Stimulated activated memory B cell treated with anti-CD40 and anti-IgM and Interleukin-4, amounts not matched to agents 10 μg/mL and 1 μg/mL and 100 μg/mL, for 72 hours (primary cell): ENCODE results near the gene OR51B6.
"Not testable (repeated sequence)": the region's sequence is repeated elsewhere in the genome, so short reads cannot be mapped to it uniquely, and the experiment has no call there.

Experiments
- ATAC-seq: fragments of 150-1000 bp; cut with Tn5 transposase; 2 replicates; pipeline ENCODE4 v1.10.0; 2021
- H3K27ac Mint-ChIP-seq: one replicate; pipeline ENCODE4 v1.8.0; 2022; ENCODE audit warnings: mild to moderate bottlenecking, mixed read lengths
- H3K27me3 Mint-ChIP-seq: one replicate; pipeline ENCODE4 v1.8.0; 2022; ENCODE audit warnings: mixed read lengths
- H3K36me3 Mint-ChIP-seq: one replicate; pipeline ENCODE4 v1.8.0; 2022; ENCODE audit warnings: mixed read lengths
- H3K4me1 Mint-ChIP-seq: one replicate; pipeline ENCODE4 v1.8.0; 2022; ENCODE audit warnings: mixed read lengths
- H3K4me3 Mint-ChIP-seq: one replicate; pipeline ENCODE4 v1.8.0; 2022; ENCODE audit warnings: mild to moderate bottlenecking, moderate library complexity, mixed read lengths
- H3K9me3 Mint-ChIP-seq: one replicate; pipeline ENCODE4 v1.8.0; 2022; ENCODE audit warnings: mixed read lengths

The OR51B6 gene, protein sequence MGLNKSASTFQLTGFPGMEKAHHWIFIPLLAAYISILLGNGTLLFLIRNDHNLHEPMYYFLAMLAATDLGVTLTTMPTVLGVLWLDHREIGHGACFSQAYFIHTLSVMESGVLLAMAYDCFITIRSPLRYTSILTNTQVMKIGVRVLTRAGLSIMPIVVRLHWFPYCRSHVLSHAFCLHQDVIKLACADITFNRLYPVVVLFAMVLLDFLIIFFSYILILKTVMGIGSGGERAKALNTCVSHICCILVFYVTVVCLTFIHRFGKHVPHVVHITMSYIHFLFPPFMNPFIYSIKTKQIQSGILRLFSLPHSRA

DNA sequence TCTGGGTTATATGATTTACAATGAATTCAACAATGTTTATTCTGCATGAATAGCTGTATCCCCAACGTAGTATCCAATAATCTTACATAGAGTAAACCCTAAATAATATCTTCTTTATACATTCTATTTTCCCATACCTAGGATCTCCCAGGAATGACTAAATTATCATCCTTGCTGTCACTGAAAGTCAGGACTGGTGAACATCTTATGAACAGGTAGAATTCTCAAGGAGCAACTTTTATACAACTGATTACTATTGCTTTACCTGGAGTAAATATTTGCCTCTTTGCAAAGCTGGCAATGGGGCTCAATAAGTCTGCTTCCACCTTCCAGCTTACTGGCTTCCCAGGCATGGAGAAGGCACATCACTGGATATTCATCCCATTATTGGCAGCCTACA is at the start of gene OR51B6:
TSS of gene OR51B6 (plus strand) at position 301 of the 400 bp plus-strand sequence. CDS start at position 301, 0 bp downstream.
- H3K9me3 Mint-ChIP-seq: no peaks in the 10 kb centered on the region
- no peak for ATAC-seq
- H3K36me3 Mint-ChIP-seq: no peaks in the 10 kb centered on the region
- H3K27ac Mint-ChIP-seq: no peak within 1 kb of the TSS
- no peak within 1 kb of the TSS for H3K4me3 Mint-ChIP-seq
- no peaks in the 10 kb centered on the region for H3K4me1 Mint-ChIP-seq
- peaks cover 11% of the 10 kb centered on the region for H3K27me3 Mint-ChIP-seq

DNA sequence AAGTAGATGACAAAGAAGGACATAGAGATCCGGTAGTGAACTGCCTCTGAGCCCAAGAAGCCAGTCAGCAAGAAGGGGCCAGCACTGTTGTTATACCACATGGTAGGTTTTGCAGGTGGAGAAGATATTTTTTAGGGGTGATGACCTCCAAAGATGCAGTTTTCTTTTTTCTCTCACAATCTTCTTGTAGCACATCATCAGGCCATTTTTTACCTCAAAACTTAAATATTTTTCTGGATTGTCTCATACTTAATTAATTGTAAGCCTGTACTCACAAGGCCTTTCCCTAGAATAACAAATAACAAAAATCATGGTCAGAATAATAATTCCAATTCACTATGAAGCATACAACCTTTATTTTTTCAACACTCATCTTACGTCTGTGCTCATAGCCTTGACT is 49.5 kb upstream of the OR51B6 start, which contains the start of gene OR51B4:
TSS of gene OR51B4 (minus strand) at position 101 of the 400 bp plus-strand sequence. CDS start at position 101, 0 bp downstream.
- Mint-ChIP-seq H3K36me3 (no peaks in the 10 kb centered on the region), H3K27me3 (peaks cover 13% of the 10 kb centered on the region), H3K4me1 (no peaks in the 10 kb centered on the region), H3K27ac (no peak within 1 kb of the TSS), H3K9me3 (no peaks in the 10 kb centered on the region), H3K4me3 (no peak within 1 kb of the TSS)
- ATAC-seq: no peak

DNA sequence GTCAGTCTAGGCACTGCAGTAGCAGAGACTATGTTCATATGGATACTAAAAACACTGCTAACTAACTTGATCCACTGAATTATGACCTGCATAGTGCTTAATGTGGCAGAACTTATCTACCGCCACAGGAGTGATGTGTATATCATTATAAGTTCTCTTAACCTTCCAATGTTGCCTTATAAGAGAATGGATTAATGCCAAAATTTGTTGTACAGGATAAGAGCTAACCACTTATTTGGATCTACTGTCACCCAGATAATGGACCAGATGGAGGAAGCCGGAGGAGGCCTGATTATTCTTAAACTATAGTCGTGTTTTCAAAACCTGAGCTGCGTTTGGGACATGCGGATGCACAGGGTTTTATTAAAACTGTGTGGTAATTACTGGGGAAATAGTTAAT is 47.7 kb upstream of the OR51B6 start:
- no peaks in the 10 kb centered on the region for H3K9me3 Mint-ChIP-seq
- H3K27ac Mint-ChIP-seq: no peak overlapping the region
- H3K27me3 Mint-ChIP-seq: peaks cover 9% of the 10 kb centered on the region
- H3K4me3 Mint-ChIP-seq: no peak overlapping the region
- no peaks in the 10 kb centered on the region for H3K36me3 Mint-ChIP-seq
- H3K4me1 Mint-ChIP-seq: no peaks in the 10 kb centered on the region
- no peak for ATAC-seq

DNA sequence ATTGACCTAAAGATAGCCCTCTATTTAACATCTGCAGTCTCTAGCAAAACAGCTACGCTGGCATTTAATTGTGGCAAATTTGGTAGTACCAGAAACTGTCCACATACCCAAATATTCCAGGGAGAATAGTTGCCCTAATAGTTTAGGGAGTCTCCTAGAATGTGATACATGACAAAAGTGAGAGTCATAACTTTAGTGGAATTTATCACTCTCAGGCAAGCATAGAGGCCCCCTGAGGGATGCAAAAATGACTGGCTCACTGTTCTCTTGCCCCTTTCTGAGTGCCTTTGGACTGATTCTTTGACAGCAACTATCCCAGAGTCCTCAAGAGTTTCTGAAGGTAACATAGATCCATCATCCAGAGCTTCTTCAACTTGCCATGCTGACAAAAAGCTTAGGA is 47.3 kb upstream of the OR51B6 start:
- Mint-ChIP-seq H3K27me3 (peaks cover 9% of the 10 kb centered on the region), H3K27ac (no peak overlapping the region), H3K4me3 (no peak overlapping the region), H3K36me3 (no peaks in the 10 kb centered on the region), H3K4me1 (no peaks in the 10 kb centered on the region), H3K9me3 (no peaks in the 10 kb centered on the region)
- ATAC-seq: no peak

DNA sequence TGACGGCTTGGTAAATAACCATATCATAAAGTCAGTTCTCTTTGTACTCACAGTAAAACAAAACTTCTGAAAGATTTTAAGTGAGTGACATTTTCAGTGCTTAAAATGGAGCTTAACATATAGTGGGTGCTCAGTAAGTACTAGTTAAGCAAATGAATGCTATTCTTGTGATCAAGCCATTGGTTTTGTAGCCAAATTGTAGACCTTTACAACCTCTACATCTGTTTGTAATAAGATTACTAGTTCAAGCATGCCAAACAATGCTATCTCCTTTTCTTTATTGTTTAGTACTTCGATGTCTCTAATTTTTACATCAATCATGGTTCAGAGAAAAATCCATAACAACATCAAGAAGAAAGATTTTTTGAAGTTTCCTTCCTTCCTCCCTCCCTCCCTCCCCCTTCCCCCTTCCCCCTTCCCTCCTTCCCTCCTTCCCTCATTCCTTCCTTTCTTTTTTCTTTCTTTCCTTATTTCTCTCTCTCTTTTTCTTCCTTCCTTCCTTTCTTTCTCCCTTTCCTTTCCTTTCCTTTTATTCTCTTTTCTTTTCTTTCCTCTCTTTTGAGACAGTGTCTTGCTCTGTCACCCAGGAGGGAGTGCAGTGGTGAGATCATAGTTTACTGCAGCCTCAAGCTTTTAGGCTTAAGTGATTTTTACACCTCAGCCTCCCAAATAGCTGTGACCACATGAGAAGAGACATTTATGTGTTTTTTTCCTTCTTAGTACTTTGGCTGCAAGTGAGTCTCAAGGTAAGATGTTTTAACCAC is 43.9 kb upstream of the OR51B6 start:
- no peaks in the 10 kb centered on the region for H3K9me3 Mint-ChIP-seq
- H3K4me3 Mint-ChIP-seq: no peak overlapping the region
- no peak for ATAC-seq
- no peaks in the 10 kb centered on the region for H3K36me3 Mint-ChIP-seq
- H3K27ac Mint-ChIP-seq: no peak overlapping the region
- H3K4me1 Mint-ChIP-seq: no peaks in the 10 kb centered on the region
- H3K27me3 Mint-ChIP-seq: peaks cover 9% of the 10 kb centered on the region

DNA sequence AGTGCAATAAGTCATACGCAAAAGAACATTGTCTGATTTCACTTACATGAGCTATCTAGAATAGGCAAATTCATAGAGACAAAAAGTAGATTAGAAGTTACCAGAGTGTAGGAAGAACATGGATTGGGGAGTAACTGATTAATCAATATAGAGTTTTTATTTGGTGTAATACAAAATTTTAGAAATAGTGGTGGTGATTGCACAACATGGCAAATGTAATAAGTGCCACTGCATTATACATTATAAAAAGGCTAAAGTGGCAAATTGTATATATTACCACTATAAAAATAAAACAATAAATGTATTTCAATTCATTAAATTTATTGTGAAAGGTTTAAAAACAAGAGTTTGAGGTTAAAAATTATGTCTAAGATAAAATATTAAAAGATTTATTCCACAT is 40.9 kb upstream of the OR51B6 start:
- Mint-ChIP-seq H3K4me1 (no peaks in the 10 kb centered on the region), H3K4me3 (no peak overlapping the region), H3K9me3 (no peaks in the 10 kb centered on the region), H3K27ac (no peak overlapping the region), H3K27me3 (peaks cover 9% of the 10 kb centered on the region), H3K36me3 (no peaks in the 10 kb centered on the region)
- ATAC-seq: no peak

DNA sequence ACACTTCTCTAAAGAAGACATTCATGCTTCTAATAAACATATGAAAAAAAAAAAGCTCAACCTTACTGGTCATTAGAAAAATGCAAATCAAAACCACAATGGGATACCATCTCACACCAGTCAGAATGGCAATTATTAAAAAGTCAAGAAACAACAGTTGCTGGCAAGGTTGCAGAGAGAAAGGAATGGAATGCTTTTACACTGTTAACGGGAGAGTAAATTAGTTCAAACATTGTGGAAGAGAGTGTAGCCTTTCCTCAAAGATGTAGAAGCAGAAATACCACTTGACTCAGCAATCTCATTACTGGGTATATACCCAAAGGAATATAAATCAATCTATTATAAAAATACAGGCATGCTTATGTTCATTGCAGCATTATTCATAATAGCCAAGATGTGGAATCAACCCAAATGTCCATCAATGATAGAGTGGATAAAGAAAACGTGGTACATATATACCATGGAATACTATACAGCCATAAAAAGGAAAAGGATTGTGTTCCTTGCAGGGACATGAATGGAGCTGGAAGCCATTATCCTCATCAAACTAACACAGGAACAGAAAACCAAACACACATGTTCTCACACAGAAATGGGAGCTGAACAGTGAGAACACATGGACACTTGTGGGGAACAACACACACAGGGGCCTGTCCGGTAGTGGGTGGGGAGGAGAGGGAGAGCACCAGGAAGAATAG is 37.8 kb upstream of the OR51B6 start:
- H3K4me3 Mint-ChIP-seq, H3K4me1 Mint-ChIP-seq, H3K27ac Mint-ChIP-seq, H3K27me3 Mint-ChIP-seq, ATAC-seq, H3K36me3 Mint-ChIP-seq, H3K9me3 Mint-ChIP-seq: not testable (repeated sequence)

DNA sequence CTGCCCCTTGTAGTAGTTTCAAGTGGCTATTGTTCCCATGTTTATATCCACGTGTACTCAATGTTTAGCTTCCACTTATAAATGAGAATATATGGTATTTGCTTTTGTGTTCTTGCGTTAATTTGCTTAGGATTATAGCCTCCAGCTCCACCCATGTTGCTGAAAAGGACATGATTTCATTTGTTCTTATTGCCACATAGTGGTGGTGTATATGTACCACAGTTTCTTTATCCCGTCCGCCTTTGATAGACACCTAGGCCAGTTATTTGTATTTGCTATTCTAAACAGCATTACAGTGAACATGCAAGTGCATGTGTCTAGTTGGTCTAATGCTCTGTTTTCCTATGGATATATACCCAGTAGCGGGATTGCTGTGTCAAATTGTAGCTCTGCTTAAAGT is 34.0 kb upstream of the OR51B6 start:
- Mint-ChIP-seq H3K27ac (no peak overlapping the region), H3K4me3 (no peak overlapping the region), H3K36me3 (no peaks in the 10 kb centered on the region), H3K9me3 (no peaks in the 10 kb centered on the region), H3K4me1 (no peaks in the 10 kb centered on the region), H3K27me3 (no peaks in the 10 kb centered on the region)
- no peak for ATAC-seq

DNA sequence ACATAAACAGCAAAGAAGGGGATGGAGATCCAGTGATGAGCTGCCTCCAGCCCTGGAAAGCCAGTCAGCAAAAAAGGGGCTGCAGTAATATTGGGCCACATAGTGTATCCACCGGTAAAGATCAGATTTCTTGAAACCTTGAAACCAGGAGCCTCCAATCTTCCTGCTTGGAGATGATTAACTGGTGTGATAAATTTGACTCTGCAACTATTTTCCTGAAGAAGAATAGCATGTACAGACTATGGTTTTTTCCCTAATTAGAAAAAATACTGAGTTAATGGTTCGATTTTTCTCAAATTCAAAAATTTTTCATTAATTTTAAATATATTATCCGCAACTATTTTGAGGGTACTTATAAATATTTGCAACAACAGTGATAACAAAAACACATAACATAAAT is 27.1 kb upstream of the OR51B6 start, which contains the start of gene OR51B2:
TSS of gene OR51B2 (minus strand) at position 101 of the 400 bp plus-strand sequence. CDS start at position 101, 0 bp downstream.
- H3K27ac Mint-ChIP-seq: no peak within 1 kb of the TSS
- no peak within 1 kb of the TSS for H3K4me3 Mint-ChIP-seq
- no peaks in the 10 kb centered on the region for H3K9me3 Mint-ChIP-seq
- no peaks in the 10 kb centered on the region for H3K4me1 Mint-ChIP-seq
- ATAC-seq: no peak
- H3K27me3 Mint-ChIP-seq: no peaks in the 10 kb centered on the region
- H3K36me3 Mint-ChIP-seq: no peaks in the 10 kb centered on the region

DNA sequence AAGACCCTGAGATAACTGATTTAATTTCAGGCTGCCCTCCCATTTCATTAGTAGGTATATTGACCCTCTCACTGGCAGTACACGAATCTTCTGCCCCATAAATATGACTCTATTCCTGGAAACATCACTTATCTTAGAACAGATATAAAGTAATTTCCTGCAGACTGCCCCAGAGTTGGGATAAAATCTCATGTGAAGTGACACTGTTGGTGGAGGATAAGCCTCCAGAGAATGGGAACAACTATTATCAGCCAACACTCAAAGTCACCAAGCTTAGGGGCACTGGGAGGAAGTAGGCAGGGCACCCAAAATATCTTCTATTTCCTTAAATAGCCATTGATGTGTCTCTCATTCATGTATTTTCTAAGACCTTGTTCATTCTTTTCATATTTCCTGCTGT is 16.1 kb upstream of the OR51B6 start:
- ATAC-seq: no peak
- no peak overlapping the region for H3K4me3 Mint-ChIP-seq
- H3K27ac Mint-ChIP-seq: no peak overlapping the region
- no peaks in the 10 kb centered on the region for H3K4me1 Mint-ChIP-seq
- no peaks in the 10 kb centered on the region for H3K27me3 Mint-ChIP-seq
- H3K36me3 Mint-ChIP-seq: no peaks in the 10 kb centered on the region
- H3K9me3 Mint-ChIP-seq: no peaks in the 10 kb centered on the region

DNA sequence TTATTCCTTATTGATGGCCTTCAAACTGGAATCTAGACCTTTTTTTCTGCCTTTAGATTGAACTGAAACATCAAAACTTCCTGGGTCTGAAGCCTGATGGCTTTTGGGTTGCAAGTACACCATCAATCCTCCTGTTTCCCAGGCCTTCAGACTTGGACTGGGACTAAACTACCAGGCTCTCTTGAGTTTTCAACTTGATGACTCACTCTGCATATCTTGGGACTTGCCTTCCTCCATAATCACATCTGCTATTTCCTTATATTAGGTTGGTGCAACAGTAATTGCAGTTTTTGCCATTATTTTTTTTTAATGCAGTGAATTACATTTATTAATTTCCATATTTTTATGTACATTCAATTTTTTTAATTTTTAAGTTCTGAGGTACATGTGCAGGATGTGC is 15.0 kb upstream of the OR51B6 start:
- Mint-ChIP-seq H3K9me3 (no peaks in the 10 kb centered on the region), H3K27me3 (no peaks in the 10 kb centered on the region), H3K4me3 (no peak overlapping the region), H3K27ac (no peak overlapping the region), H3K4me1 (no peaks in the 10 kb centered on the region), H3K36me3 (no peaks in the 10 kb centered on the region)
- ATAC-seq: no peak

DNA sequence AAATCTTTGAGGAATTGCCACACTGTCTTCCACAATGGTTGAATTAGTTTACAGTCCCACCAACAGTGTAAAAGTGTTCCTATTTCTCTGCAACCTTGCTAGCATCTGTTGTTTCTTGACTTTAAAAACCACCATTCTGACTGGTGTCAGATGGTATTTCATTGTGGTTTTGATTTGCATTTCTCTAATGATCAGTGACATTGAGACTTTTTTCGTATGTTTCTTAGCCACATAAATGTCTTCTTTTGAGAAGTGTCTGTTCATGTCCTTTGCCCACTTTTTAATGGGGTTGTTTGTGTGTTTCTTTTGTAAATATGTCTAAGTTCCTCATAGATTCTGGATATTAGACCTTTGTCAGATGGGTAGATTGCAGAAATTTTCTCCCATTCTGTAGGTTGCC is 14.1 kb upstream of the OR51B6 start:
- H3K4me3 Mint-ChIP-seq, ATAC-seq, H3K36me3 Mint-ChIP-seq, H3K4me1 Mint-ChIP-seq, H3K9me3 Mint-ChIP-seq, H3K27ac Mint-ChIP-seq, H3K27me3 Mint-ChIP-seq: not testable (repeated sequence)

DNA sequence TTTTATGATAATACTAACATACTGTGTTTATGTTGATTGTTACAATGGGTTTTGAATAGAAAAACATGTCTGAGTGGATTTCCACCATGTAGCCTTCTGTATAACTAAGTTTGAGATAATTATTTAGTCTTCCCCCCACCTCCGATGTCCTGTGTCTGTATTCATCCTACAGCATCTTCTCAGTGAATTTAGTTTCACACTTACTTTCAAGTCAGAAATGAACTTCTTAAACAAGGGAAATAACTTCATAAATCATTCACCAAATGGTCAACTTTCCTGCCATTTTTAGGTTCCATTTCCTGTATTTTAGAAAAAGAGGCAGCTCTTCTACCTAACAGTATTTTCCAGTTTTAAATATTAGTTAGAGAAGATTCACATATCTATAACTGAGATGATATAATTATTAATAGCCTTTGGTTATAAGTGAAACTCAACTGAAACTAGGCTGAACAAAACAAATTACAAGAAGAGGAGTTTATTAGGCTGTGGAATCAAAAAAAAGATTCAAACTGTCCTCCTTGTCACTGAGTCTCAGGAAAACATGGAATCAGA is 11.5 kb upstream of the OR51B6 start:
- no peak for ATAC-seq
- H3K27ac Mint-ChIP-seq: no peak overlapping the region
- H3K9me3 Mint-ChIP-seq: no peaks in the 10 kb centered on the region
- H3K4me1 Mint-ChIP-seq: no peaks in the 10 kb centered on the region
- no peaks in the 10 kb centered on the region for H3K27me3 Mint-ChIP-seq
- H3K4me3 Mint-ChIP-seq: no peak overlapping the region
- no peaks in the 10 kb centered on the region for H3K36me3 Mint-ChIP-seq

DNA sequence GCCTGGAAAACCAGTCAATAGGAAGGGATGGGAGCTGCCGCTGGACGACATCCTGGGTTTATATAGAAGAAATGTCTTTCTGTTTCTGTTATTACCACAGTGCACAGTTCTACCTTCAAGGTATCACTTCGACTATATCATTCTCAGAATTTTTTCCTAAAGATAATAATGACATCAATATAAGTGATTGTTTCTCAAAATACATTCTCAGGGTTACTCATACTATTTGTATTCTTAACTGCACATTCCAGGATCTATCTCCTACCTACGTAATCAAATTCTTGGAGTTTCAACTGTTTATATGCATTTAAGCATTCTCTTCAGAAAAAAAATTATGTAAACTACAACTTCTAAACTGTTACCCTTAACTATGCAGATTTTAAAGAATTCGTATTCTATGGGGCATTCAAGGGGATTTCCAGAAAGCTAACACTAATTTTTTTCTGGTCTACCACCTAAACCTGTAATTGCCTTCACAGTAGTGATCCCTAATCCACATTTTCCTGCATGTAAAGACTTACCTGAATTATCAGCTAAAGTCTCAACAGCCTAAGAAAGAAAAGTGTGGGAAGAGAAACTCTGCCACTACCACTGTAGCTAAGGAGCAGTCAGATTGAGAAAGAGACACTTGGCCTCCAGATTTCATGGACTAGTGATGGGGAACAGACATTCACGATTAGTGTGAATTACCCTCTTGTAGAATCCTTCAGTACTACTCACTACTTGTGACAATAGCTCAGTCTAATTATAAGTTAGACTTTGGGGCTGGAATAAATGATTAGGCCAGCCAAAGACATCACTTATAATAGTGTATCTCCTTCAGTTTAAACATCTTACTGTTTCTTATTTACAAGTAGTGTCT is 7.6 kb upstream of the OR51B6 start, which contains the start of gene OR51B5:
TSS of gene OR51B5 (minus strand) at position 51 of the 862 bp plus-strand sequence. CDS start at position 51, 0 bp downstream.
- Mint-ChIP-seq H3K4me1 (no peaks in the 10 kb centered on the region), H3K27ac (no peak within 1 kb of the TSS), H3K27me3 (peaks cover 6% of the 10 kb centered on the region), H3K9me3 (no peaks in the 10 kb centered on the region), H3K36me3 (no peaks in the 10 kb centered on the region), H3K4me3 (no peak within 1 kb of the TSS)
- no peak for ATAC-seq
